GM21381 (cell line): ENCODE measurements around the gene DECR2.

ENCODE experiments used
- ATAC-seq: cut with Tn5 transposase; IDR thresholded peaks from one replicate; pipeline ENCODE4 v1.9.1; 2021; ENCODE audit warnings: mild to moderate bottlenecking, moderate library complexity; ENCODE audit not compliant: unreplicated experiment

Gene DECR2

GRCh38 chr16:440627-441026 is 38.9 kb downstream of the DECR2 start:
- no peak for ATAC-seq

GRCh38 chr16:441447-441846 is 39.8 kb downstream of the DECR2 start:
- ATAC-seq = no peak

- ATAC-seq = no peak
Observed at GRCh38 chr16:442976-443375, 41.3 kb downstream of the DECR2 start.

- no peak for ATAC-seq
Observed at GRCh38 chr16:444027-444426, 42.3 kb downstream of the DECR2 start.

- no peak for ATAC-seq
Observed at GRCh38 chr16:445566-445965, 43.9 kb downstream of the DECR2 start.

DNA sequence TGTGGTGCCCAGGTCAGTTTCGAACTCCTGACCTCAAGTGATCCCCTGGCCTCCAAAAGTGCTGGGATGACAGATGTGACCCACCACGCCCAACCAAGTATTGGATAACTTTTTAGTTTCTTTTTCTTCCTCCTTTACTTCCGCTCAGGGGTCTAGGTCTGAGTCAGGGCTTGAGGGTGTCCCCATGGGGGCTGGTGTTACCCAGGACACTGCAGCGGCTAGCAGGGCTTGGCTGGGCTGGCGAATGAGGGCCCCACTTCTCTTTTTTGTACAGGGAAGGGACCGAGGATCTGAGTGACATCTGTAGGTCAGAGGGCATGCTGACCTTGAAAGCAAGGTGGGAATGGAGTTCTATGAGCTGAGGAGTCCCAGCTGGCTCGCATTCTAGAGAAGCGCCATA is 48.7 kb downstream of the DECR2 start:
- no peak for ATAC-seq

DNA sequence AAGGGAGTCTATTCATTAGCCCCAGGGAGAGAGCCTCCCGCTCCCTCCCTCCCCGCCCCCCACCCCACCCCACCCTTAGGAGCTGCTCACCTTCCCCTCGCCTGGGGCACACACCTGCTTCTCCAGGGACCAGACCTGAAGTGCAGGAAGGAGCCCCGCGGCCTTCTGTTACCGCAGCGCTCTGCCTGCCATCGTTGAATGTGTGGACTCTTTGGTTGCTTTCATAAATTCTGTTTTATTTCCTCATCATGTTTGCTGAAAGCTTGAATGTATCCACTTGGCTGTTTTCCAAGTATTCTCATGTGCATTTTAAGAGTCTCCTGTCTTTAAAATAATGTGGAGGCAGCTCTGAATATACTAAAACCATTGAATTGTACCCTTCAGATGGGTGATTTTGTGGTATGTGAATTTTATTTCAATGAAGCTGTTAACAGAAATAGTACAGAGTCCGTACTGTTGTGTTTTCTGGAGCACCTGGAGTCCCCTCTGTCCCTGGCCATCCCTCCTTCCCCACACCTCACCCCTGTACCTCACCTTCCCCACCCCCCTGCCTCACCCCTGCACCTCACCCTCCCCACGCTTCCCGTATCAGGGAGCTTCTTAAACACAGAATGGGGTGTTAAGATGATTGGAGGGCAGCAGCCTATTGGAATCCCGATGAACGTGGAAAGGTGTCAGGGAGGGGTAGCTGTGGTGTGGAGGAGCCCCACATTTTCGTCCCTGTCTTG is 49.3 kb downstream of the DECR2 start:
- no peak for ATAC-seq

DNA sequence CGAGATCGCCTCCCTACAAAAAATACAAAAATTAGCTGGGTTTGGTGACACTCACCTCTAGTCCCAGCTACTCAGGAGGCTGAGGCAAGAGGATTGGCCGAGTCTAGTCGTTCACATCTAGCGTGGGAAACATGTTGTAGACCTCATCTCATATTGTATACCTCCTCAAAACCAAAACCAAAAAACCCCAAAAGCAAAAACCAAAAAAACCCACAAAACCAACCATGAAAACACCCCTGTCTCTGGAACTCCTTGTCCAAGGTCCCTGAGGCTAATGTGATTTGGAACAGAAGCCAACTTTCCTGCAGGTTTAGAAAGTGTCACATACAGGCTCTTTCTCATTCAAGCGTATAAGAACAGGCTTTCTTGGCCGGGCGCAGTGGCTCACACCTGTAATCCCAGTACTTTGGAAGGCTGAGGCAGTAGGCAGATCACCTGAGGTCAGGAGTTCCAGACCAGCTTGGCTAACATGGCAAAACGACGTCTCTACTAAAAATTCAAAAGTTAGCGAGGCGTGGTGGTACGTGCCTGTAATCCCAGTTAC is 52.8 kb downstream of the DECR2 start:
- no peak for ATAC-seq

DNA sequence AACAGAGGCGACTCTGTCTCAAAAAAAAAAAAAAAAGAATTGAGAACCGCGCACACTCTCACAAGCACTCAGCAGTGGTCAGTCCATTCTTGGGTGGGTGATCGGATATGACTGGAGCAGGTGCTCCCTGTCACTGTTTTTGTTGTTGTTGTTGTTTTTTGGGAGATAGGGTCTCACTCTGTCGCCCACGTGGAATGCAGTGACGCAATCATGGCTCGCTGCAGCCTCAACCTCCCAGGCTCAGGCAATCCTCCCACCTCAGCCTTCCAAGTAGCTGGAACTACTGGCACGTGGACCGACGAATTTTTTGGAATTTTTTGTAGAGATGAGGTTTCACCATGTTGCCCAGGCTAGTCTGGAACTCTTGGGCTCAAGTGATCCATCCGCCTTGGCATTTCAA is 53.8 kb downstream of the DECR2 start:
- no peak for ATAC-seq

DNA sequence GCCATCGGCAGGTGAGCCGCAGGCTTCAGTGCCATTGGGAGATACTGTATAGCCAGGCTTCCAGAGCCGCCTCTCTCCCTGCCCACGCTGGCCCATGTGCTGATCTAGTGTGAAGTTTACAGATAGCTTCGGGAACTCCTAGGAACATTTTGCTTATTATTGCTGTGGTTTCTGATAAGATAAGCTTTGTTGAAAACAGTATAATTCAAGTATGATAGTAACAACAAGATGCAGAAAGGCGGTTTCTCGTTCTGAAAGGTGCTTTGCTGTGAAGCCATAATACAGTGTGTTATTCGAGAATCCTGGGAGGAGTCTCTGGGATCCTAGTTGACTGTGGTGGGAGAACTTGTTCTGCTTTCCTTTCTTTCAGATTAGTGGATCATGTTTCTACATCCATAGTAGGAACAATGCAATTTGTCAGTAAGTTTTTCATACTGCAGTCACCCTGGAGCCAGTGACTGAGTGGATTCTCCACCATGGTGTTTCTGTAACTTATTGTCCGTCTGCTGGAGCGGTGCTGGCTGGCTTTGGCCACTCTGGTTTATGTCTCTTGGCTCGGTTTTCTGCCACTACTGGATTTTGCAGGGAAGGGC is 55.3 kb downstream of the DECR2 start:
- no peak for ATAC-seq

DNA sequence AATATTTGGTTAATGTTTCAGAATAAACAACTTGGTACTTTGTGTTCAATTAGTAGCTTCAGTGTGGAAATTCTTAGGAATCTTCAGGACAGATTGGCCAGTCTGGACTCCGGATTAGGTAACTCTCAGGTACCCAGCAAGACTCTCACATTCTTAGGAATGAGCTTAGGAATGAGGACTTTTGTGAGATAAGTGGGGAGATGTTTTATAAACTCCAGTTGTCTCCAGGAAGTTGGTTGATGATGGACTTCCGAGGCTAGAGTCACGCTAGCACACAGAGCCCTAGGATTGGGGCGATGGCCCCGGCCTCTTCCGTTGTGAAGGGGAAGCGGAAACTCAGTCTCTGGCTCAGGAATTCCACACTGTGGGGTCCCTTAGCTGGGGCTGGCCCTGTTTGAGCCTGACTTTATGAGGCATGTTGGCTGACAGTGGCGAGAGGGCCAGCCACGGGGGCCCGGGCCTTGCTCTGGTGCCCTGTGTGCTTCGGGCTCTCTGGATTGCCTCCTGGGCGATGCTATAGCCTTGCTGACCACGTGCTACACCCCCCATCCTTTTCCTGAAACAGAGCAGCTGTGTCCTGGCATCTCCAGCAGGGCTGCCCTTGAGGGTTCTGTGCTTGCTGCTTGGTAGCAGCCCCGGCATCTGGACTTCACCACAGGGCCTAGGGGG is 56.2 kb downstream of the DECR2 start:
- no peak for ATAC-seq

GRCh38 chr16:459761-460160 is 58.1 kb downstream of the DECR2 start:
- no peak for ATAC-seq

DNA sequence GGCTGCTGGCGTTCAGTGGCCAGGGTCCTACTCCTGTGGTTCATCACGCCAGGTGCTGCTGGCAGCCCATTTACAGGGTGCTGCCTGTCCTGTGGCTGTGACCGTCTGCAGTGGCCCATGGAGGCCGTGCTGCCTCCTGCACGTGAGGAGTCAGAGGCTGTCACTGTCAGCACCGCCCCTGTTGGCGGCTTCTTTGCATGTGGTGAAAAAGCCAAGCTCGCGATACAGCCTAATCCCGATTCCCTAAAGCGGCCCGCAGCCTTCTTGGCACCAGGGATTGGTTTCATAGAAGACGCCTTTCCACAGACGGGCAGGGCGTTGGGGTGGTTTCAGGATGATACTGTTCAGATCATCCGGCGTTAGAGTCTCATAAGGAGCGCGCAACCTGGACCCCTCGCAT is 59.1 kb downstream of the DECR2 start:
- ATAC-seq = no peak
